Left kidney (tissue), 8 donors: ENCODE data around the gene TAB3. TPM values are rescaled to one million over a fixed set of nuclear protein-coding genes. Genes with fewer than 3 reads are reported as not detected.

ENCODE experiments used
- DNase-seq: peaks from one replicate; pipeline ENCODE4 v3.0.0-alpha.2; 2013
- long read RNA-seq, 8 donors: transcript quantifications; one replicate each; lab custom pipeline, GENCODE V29; 2026
- polyA plus RNA-seq: library from polyadenylated mRNA; unstranded; fragments of 120-200 nt; gene quantifications from one replicate; pipeline ENCODE4 v1.2.1, GENCODE V29; 2013; ENCODE audit not compliant: insufficient read length

The TAB3 gene, protein sequence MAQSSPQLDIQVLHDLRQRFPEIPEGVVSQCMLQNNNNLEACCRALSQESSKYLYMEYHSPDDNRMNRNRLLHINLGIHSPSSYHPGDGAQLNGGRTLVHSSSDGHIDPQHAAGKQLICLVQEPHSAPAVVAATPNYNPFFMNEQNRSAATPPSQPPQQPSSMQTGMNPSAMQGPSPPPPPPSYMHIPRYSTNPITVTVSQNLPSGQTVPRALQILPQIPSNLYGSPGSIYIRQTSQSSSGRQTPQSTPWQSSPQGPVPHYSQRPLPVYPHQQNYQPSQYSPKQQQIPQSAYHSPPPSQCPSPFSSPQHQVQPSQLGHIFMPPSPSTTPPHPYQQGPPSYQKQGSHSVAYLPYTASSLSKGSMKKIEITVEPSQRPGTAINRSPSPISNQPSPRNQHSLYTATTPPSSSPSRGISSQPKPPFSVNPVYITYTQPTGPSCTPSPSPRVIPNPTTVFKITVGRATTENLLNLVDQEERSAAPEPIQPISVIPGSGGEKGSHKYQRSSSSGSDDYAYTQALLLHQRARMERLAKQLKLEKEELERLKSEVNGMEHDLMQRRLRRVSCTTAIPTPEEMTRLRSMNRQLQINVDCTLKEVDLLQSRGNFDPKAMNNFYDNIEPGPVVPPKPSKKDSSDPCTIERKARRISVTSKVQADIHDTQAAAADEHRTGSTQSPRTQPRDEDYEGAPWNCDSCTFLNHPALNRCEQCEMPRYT
- 36.9 TPM for polyA plus RNA-seq
- long read RNA-seq, donor 1, transcript TAB3-201 (6 exons, 805 nt): major isoform, 6 of 11 reads
- long read RNA-seq, donor 1, partial matches to known transcripts: 5 of 11 reads
- long read RNA-seq, donor 1, other reads (novel, unspliced or antisense): 0 of 11 reads
- long read RNA-seq, donor 2, transcript TAB3-201 (6 exons, 805 nt): major isoform, 6 of 6 reads
- long read RNA-seq, donor 2, partial matches to known transcripts: 0 of 6 reads
- long read RNA-seq, donor 2, other reads (novel, unspliced or antisense): 0 of 6 reads
- long read RNA-seq, donor 3, partial matches to known transcripts: 0 of 2 reads
- long read RNA-seq, donor 3, other reads (novel, unspliced or antisense): 0 of 2 reads
- long read RNA-seq, donor 4: 0 reads
- long read RNA-seq, donor 5, full-length matches to known transcripts: 8 of 8 reads
- long read RNA-seq, donor 5, partial matches to known transcripts: 0 of 8 reads
- long read RNA-seq, donor 5, other reads (novel, unspliced or antisense): 0 of 8 reads
- long read RNA-seq, donor 6, partial matches to known transcripts: 0 of 4 reads
- long read RNA-seq, donor 6, other reads (novel, unspliced or antisense): 0 of 4 reads
- long read RNA-seq, donor 7, transcript TAB3-201 (6 exons, 805 nt): major isoform, 9 of 9 reads
- long read RNA-seq, donor 7, partial matches to known transcripts: 0 of 9 reads
- long read RNA-seq, donor 7, other reads (novel, unspliced or antisense): 0 of 9 reads
- long read RNA-seq, donor 8, partial matches to known transcripts: 0 of 2 reads
- long read RNA-seq, donor 8, other reads (novel, unspliced or antisense): 0 of 2 reads

DNA sequence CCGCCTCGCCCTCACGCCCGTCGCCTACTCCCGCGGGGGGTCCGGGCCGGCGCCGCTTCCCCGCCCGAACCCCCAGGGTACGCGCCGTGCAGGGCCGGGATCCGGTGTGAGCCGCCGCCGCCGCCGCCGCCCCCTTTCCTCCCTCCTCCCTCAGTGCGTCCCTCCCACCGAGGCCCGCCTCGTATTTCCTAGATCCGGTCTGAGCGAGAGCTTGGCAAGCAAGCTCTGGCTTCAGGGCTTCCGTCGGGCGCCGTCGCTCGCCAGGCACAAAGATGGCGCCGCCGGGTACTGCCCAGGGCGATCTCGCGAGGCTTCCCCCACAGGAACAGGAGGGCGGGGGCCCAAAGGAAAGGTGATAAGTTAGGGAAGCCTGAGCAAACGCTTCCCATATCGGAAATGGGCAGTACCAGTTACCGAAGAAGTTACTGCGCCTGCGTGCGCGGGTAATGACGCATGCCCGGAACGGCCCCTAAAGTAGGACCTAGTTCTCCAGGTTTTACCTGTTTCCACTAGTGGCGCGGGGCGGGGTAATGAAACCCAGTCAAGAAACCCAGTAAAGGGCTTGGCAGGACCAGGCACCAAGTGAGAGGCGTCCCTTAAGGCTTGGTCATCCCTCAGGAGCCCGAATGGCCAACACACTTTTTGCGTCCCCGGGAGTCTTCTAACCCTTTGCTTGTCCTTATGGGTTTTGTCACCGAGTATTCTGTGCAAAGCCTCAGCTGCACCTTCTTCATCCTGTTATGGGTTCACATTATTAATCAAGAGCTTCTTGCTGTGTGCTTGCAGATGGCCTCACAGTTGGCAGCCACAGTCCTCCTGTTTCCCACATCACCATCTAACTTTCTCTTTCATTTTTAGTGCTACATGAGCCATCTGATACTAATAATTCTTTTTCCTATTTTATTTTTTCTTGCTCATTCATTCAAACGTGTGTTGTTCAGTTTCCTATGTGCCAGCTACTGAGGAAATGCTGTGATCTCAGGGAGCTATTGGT lies at the start of gene TAB3:
TSS of gene TAB3 (minus strand) at position 108 of the 994 bp plus-strand sequence. CDS start 29,666 bp downstream, outside the sequence.
- peak; percentile 91 for DNase-seq

DNA sequence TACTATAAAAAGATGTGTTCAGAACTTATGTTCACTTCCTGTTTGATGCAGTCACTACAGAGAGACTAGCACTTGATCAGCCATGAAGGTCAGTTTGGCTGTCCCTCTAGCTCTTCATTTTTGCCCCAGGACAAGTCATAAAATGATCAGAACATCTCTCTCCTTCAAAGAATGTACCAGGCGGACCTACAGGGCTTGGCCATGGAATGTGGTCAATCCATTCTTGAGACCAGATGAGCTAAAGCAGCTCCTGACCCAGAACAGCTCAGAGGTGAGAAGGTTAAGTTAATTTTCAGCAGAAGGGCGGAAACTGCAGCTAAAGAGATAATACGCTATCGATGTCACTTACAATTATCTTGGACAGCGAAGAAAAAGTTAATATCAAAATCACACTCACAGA lies 49.2 kb upstream of the TAB3 start:
- no peak for DNase-seq

DNA sequence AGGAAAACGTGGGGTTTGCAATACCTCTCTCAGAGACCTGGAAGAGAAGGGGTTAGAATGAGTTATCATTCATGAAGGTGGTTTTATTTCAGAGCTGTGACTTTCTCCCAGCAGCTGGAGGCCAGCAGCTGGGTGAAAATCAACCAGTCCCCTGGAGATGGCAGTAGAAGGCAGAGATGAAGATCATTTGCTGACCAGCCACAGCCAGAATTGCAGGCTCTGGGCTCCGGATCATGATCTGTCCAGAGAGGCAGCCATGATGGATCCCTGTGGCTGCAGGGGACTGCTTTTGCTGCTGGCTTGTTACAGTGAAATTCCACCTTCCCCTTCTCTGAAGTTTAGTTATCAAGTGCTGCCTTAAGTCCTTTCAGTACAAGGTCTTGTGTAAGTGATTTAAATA lies 46.9 kb upstream of the TAB3 start:
- DNase-seq: no peak

DNA sequence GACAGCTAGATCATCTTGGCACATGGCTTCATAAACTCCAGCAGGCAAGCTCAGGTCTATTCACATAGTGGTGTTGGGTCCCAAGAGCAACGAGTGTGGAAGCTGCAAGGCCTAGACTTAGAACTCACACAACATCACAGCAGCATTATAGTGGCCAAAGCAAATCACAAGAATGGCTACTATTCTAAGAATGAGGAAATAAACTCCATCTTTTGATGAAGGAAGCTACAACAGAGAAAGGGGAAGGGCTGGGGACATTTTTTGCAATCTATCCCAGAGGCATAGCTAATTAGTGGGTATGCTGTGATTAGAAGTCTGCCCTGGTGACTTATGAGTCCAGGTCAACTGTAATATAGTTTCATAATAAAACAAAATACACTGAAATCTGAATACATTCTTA lies 42.9 kb upstream of the TAB3 start:
- DNase-seq: no peak

DNA sequence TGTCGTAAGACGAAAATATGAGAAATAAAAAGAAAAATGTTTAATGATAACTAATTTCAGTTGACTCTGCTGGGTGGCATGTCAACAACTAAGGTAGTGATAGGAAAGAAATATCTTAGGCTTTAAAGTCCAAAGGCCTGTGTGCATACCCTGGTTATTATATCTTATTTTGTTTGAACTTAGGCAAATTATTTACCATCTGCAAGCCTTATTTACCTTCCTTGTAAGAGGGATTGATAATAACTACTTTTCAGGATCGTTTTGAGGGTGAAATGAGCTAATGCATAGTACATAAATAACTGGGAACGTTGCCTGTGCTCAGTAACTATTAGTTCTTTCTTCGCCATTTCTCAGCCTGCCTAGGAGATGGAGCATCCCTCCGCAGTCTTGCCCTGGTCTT lies 41.6 kb upstream of the TAB3 start:
- DNase-seq: no peak

DNA sequence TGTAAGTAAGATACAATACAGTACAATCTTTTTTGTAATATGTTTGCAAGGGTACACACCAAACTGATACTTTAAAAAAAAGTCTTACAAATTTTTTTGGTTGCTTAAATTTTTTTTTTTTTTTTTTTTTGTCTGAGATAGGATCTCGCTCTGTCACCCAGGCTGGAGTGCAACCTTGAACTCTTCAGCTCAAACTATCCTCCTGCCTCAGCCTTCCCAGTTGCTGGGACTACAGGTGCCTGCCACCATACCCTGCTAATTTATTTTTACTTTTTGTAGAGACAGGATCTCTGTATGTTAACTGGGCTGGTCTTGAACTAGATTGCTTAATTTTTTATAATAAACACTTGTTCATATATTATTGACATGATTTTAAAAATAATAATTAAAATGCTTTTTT lies 41.1 kb upstream of the TAB3 start:
- DNase-seq: no peak

DNA sequence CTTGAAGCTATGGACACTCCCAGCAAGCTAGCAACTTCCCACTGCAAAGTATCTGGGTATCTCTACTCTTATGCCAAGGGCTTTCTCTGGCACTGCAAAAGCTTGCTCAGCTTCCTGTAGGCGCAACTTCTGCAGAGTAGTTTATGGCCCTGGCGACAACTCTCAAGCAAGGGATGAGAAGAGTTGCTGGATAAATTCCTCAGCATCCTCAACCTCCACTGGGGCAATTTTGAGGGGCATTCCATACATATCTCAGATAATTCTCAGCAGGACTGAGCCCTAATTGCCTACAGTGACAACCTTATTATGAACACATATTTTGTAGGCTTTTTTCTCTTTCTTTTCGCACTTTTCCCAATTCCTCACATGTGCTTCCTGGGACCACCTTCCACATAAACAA lies 31.2 kb upstream of the TAB3 start:
- DNase-seq: no peak

DNA sequence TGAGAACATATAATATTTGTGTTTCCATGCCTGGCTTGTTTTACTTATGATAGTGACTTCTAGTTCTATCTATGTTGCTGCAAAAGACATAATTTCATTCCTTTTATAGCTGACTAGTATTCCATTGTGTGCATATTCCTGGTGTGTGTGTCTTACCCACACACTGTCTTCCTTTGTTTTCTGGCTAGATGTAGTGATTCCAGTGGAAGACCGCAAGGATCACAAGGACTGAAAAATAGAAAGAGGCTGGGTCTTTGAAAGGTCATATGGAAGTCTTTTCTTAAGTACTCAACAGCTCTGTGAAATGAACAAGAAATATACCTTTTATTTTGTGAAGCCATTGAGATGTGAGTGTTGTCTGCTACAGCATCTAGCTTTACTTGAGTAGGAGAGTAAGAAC lies 29.4 kb upstream of the TAB3 start:
- no peak for DNase-seq

DNA sequence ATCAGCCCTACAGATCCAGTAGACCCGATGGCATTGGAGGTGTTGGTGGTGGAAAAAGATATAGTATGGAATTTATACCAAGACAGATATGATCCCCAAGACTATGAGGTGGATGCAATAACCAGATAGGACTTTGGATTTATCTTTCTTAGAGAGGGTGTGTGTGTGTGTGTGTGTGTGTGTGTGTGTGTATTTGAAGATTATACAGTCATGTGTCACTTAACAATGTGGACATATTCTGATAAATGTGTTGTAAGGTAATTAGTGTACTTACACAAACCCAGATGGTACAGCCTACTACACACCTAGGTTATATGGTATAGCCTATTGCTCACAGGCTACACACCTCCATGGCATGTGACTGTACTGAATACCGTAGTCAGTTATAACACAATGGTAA lies 24.4 kb upstream of the TAB3 start:
- no peak for DNase-seq

DNA sequence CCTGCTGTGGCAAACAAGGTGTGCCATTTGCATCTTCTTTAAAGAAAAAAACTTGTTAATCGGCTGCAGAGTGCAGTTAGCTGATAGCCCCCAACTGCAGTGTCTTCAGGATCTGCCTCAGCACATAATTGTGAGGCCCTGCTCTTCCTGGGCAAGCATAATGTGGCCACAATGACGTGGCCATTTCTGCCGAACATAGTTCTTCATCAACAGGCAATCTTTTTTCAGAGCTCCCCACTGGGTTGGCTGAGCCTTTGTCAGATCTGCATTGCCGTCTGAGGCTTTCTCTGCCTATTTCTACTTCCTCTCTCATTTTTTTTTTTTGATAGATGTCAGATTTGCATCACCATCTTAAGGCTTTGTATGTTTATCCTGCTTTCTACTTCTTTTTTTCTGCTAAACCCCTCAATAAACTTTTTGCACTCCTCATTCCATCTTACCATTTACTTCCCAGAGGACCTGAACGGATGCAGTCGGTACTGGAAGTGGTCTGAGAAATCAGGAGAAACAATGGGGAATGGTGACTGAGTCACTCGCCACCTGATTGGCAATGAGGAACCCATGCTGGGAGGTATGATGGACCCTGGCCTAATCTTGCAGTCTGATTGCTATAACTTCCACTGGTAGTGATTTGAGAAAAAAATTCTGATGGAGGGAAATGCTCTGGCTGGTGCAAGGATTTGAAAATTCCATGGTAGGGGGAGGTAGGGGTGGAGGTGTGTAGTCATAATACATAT lies 21.2 kb upstream of the TAB3 start:
- no peak for DNase-seq

DNA sequence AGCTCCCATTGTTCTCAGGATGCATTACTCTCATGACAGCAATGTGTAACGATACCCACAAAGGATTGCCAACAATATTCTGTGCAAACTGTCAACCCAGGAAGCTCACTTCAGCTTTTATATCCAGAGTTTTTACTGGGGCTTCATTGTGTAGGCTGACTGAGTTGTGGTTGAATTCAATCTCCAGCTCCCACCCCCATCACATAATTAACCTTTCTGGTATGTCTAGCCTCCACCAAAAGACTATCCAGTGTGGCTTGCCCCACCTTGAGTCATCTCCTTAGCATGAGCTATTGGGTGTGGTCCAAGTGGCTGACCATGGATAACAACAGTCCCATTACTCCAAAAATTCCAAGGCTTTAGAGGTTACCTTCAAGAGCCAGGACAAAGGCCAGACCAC lies 17.7 kb upstream of the TAB3 start:
- DNase-seq: no peak

DNA sequence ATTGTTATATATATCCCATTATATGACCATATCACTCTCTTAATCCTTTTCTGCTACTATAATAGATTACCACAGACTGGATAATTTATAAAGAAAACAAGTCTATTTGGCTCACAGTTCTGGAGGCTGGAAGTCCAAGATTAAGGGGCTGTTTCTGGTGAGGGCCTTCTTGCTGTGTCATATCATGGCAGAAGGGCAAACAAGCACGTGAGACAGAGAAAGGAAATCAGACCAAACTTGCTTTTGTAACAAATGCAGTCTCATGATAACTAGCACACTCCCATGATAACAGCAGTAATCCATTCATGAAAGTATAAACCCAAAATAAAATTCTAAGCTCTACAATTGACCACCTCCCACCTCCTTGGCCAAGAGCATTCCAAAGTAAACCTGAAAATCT lies 16.3 kb upstream of the TAB3 start:
- no peak for DNase-seq

DNA sequence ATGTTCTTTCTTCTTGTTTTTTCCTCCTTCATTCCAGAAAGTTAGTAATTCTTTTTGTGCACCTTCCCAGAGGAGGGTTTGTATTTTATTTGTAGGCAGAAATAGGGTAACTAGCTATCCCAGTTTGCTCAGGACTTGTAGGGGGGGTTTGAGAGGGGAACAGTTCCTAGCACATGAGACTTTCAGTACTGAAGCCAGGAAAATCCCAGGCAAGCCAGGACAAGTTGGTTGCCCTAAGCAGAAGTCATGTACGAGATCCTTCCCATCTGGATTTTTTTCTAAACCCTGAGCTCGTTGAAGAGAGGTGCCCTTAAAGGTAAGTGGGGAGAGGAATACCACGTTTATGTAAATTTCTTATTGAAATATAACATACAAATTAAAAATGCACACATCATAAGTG lies 15.6 kb upstream of the TAB3 start:
- DNase-seq: no peak

DNA sequence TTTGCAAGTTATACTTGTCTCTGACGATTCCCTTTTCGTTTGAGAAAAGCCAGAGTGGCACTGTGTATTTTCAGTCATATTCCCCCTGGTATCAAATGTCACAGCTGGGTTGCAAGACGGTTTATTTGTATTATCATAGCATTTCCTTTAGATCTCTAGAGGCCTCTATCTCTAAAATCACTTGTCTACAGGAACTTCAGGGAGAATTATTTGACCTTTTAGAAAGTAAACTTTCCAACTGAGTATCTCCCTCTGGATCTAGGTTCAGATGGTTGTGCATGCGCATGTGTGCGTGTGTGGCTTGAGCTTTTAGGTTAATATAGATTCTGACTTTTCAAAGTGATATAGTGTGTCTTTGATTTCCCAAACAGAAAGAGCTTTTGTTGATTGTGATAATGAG lies 15.1 kb upstream of the TAB3 start:
- DNase-seq: no peak

DNA sequence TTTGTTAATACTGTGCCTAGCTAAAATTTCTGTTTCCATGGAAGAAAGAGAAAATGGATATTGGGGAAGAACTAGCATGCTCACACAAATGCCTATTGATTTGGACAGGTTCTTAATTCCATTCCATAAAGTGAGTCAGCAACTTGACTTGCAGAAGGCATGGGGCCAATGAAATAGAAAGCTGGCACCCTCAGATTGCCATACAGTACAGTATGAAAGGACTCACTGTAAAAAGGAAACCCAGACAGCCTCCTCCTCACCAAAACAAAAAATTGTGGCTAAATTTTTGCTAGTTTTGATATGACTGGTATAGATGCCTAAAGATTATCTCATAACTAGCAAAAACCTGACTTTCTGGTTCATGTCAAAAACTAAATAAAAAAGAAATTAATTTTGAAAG lies 11.2 kb upstream of the TAB3 start:
- no peak for DNase-seq

DNA sequence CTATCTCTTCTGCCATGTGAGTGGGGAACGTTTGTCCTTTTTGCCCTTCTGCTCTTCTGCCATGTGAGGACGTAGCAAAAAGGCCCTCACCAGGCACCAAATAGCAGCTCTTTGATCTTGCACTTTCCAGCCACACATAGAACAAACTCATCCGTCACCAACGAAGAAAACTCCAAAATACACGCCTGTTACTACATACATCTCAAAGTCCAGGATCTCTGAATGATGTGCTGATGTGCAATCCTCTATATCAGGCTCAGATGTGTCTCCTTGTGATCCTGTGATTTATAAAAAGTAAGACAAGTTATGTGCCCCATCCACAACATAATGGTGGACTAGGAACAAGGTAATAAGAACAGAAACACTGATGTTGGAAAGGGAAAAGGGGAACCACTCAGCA lies 9.8 kb upstream of the TAB3 start:
- no peak for DNase-seq

DNA sequence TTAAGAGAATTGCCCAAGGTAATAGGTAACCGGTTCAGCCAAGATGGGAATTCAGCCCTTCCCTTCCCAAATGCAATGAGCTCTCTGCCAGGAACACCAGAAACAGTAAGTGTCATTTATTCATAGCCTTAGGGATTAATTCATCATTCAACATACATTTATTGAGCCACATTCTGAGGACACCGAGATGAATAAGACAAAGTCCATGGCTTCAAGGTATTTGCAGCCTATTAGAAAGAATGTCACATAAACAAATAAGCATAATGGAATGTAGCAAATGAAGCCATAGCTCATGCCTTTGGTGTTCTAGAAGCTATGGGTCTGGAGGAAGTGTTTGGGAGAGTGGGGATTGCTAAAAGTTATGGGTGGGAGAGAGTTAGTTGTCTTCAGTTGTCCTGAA lies 6.3 kb upstream of the TAB3 start:
- no peak for DNase-seq

DNA sequence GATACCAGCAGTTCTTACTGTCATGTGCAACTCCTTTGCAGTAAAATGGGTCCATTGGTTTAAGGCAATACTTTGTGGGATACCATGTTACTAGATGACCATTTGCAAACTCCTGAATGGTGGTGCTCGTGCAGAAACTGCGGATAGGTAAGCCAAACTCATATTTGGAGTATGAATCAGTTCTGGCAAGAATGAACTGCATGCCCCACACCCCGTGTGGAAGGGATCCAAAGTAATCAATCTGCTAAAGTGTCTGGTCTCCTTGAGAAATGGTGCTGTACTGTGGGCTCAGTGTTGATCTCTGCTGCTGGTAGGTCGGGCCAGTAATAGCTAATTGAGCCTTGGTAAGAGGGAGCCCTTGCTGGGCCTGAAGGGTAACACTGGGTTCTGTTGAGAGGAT lies 4.2 kb upstream of the TAB3 start:
- no peak for DNase-seq

DNA sequence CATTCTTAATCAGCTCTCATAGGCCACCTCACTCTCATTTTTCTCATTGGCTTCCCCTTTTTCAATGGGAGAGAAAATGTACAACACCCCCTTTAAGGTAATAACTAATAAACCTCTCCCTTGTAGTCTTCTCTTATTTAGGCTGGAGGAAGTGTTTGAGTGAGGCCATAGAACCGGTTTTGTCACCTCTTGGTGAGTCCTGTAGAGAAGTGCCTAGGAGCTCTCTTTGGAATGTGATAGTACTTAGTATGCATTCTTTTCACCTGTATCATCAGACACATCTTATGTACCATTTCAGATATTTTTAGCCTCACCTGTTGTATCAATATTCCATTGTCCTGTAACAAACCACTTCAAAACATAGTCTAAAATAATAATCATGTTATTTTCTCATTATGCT lies 3.5 kb upstream of the TAB3 start:
- no peak for DNase-seq
